H7 (cell line): ENCODE results near the gene HCRT. TPM values are rescaled to one million over a fixed set of nuclear protein-coding genes. Genes with fewer than 3 reads are reported as not detected.
A peak's percentile ranks its signal among the peaks of the same experiment; 100 is the strongest.
"Not testable (repeated sequence)": the region's sequence is repeated elsewhere in the genome, so short reads cannot be mapped to it uniquely, and the experiment has no call there.

ENCODE experiments used
- DNase-seq: peaks from one replicate; pipeline ENCODE4 v3.0.0; 2012
- H3K27me3 ChIP-seq: 2 replicates; pipeline ENCODE4 v1.6.0; 2011; ENCODE audit warnings: mild to moderate bottlenecking, low read length; ENCODE audit not compliant: control insufficient read depth, insufficient read depth
- H3K36me3 ChIP-seq: replicated peaks from 2 replicates; pipeline ENCODE4 v1.5.1; 2011; ENCODE audit warnings: low read length; ENCODE audit not compliant: control insufficient read depth, insufficient read depth
- H3K4me3 ChIP-seq: 2 replicates; pipeline ENCODE4 v1.5.1; 2011; ENCODE audit warnings: low read depth, mild to moderate bottlenecking, control low read depth, low read length, moderate library complexity; ENCODE audit not compliant: insufficient read depth
- total RNA-seq: library from RNA; depleted of rRNA; stranded (reverse); fragments of >200 nt; shearing (Covaris generic); gene quantifications from 2 replicates; pipeline ENCODE4 v1.2.3, GENCODE V29; 2014

Gene HCRT
- total RNA-seq, 1 experiment from 2014 or later, result not detected

DNA sequence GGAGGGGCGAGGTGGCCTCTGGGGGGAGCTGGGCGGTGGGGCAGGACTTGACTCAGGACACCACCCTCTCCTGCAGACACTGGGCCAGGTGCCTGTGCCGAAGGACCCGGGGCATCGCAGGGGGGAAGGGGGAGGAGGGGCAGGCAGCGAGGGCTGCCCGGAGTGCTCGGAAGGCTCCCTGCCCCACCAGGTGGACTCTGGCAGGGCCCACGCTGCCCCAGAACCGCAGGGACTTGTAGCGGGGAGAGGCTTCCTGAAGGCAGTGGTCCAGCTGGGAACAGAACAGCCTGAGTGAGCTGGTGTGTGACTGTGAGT, 4.4 kb upstream of the HCRT start:
- DNase-seq, result peak; percentile 54
- Histone ChIP-seq H3K36me3 (no peaks in the 10 kb centered on the region), H3K27me3 (peaks cover 10% of the 10 kb centered on the region), H3K4me3 (no peak overlapping the region)

GRCh38 chr17:42188749-42189650, 3.7 kb upstream of the HCRT start:
- peaks cover 14% of the 10 kb centered on the region for H3K27me3 ChIP-seq
- H3K4me3 ChIP-seq, result no peak overlapping the region
- H3K36me3 ChIP-seq, result no peaks in the 10 kb centered on the region
- DNase-seq, result peak; percentile 8

DNA sequence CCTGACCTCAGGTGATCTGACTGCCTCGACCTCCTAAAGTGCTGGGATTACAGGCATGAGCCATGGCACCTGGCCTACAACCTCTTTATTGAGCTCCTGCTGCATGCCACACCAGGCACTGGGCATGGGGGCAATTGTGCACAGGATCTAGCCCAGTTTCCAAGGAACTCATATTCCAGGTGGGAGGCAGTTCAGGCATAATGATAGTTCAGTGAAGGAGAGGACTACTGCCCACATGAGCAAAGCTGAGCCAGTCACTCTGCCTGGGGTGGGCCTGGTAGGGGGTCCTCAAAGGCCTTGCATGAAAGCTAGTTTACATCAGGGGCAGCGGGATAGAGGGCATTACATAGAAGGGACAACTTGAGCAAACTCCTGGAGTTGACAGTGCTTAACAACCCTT, 2.6 kb upstream of the HCRT start:
- H3K4me3 ChIP-seq, result no peak overlapping the region
- DNase-seq, result no peak
- H3K27me3 ChIP-seq, result peaks cover 24% of the 10 kb centered on the region
- no peaks in the 10 kb centered on the region for H3K36me3 ChIP-seq

DNA sequence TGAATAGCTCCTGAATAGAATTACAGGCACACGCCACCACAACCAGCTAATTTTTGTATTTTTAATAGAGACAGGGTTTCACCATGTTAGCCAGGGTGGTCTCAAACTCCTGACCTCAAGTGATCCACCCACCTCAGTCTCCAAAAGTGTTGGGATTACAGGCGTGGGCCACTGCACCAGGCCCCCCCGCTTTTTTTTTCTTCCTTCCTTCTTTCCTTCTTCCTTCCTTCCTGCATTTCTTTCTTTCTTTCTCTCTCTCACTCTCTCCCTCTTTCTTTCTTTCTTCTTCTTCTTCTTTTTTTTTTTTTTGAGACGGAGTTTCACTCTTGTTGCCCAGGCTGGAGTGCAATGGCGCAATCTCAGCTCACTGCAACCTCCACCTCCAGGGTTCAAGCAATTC, 939 bp upstream of the HCRT start:
- not testable (repeated sequence) for H3K4me3 ChIP-seq, H3K36me3 ChIP-seq, DNase-seq
- H3K27me3 ChIP-seq, result peaks cover 37% of the 10 kb centered on the region

- no peak overlapping the region for H3K4me3 ChIP-seq
- no peaks in the 10 kb centered on the region for H3K36me3 ChIP-seq
- H3K27me3 ChIP-seq, result peaks cover 42% of the 10 kb centered on the region
- DNase-seq, result peak; percentile 48
These were observed 324 bp upstream of the HCRT start for GRCh38 chr17:42185621-42185930.

DNA sequence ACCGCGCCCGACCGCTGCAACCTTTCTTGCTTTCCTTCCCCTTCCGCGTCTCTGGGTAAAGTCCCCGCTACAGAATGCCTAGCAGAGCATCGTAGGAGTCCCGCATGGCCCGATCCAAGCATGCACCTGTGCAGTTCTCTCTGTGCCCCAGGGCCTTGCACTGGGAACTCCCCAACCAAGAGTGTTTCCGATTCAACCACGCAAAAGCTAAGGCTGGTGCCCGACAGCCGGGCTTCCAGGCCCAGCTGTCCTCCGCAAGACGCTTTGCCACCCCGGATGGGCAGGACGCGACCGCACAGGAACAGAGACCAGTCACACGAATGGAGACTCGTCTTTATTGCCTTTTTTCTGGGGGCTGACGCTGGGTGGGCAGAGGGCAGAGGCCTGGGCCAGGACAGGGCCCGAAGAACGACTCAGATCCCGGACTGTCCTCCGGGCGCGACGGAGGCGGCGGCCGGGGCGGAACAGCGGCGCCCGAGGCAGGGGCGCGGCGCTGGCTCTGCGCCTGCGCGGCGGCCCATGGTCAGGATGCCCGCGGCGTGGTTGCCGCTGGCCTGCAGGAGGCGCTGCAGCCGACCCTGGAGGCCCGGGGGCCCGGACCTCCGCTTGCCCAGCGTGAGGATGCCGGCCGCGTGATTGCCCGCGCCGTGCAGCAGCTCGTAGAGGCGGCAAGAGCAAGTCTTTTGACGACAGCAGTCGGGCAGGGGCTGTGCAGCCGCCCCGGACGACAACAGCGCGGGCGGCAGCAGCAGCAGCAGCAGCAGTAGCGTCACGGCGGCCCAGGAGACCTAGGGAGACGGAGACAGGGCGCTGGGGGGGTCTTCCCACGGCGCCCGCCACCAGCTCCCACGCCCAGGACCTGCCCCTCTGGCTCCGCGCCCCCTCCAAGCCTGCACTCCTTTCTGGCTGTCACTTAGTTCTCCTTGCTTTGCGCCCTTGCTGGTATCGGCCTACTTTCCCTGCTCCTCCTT, 1.2 kb downstream of the HCRT start:
- Histone ChIP-seq H3K27me3 (peaks cover 46% of the 10 kb centered on the region), H3K4me3 (peak overlapping the region; percentile 68), H3K36me3 (no peaks in the 10 kb centered on the region)
- peak; percentile 99 for DNase-seq

DNA sequence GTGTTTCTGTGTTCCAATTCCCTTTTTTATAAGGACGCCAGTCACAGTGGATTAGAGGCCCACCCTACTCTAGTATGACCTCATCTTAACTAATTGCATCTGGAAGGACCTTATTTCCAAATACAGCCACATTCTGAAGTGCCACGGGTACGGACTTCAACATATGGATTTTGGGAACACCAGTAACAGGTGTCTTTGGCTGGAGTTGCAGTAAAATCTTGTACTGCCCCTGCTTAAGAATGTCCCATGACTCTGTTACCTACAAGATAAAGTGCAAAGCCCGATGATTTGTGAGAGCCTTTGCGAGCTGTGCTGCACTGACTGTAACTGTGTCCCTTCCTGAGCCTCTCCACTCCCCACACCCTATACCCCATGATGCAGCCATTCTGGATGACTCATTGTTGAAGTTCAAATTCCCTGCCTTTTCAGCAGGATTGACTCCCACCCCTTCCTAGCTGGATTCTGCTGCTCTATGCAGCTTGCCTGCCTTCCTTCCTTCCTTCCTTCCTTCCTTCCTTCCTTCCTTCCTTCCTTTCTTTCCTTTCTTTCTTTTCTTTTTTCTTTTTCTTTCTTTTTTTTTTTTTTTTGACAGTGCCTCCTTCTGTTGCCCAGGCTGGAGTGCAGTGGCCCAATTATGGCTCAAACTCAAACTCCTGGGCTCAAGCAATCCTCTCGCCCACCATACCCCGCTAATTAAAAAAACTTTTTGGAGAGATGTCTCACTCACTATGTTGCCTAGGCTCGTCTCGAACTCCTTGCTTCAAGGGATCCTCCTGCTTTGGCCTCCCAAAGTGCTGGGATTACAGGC, 2.1 kb downstream of the HCRT start:
- no peaks in the 10 kb centered on the region for H3K36me3 ChIP-seq
- peak overlapping the region; percentile 68 for H3K4me3 ChIP-seq
- no peak for DNase-seq
- H3K27me3 ChIP-seq, result peaks cover 47% of the 10 kb centered on the region

DNA sequence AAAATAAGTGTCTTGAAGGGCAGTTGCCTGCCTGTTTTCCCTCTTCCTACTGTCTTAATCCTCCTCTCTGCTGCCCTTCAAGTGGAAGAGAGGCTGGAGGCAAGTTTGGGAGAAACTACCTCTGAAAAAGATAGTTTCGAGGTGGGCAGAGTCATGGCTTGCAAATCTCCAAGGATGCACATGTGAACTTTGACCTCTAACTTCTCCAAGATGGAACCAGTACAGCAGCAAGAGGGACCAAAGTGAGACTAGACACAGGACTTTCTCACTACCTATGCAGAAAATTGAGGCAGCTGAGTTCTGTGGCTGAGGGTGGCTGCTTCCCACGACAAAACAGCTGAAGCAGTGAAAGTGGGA, 3.4 kb downstream of the HCRT start:
- no peak overlapping the region for H3K4me3 ChIP-seq
- no peaks in the 10 kb centered on the region for H3K36me3 ChIP-seq
- H3K27me3 ChIP-seq, result peaks cover 47% of the 10 kb centered on the region
- no peak for DNase-seq

DNA sequence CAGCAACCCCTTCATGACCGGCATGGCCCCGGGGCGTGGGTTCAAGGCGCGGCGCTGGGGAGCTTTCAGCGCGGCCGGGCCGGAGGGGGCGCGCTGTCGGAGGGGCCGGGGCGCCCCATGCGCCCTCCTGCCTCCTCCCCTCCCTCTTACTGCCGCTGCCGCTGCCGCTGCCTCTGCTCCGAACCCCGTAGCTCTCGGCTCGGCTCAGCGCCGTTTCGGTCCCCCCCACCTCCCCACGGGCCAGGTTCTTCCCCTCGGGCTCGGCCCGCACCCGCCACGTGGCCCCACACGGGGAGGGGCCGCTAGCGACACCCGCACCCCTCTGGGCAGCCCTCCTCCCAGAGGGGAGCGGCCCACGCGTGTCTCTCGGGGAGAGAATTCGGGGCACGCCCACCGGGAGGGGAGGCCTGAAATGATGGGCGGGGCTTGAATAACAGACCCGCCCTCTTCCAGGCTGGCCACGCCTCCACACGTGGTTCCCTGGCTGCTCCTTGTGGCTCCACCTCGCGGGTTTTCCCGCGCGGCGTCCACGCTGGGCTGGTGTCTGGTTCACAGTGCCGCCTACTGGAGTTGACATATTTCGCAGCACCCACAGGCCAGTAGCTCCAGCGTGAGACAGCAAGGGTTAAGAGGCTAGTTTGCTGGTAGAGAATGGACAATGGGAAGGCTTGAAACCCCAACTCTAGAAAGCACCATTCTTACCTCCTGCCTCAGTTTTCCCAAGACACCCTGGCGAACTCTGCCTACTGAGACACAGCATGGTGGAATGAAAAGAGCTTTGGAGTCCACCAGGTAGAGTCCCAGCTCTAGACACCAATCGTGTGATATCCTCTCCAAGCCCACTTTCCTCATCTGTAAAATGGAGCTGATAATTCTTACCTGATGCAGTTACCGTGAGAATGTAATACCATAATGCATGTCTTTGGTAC, 4.1 kb downstream of the HCRT start, which contains the start of gene KCNH4:
Gene KCNH4, minus strand, starts transcription at position 221 of the 929 bp plus-strand sequence. Its CDS starts 197 bp downstream, at position 24.
- peak; percentile 94 for DNase-seq
- Histone ChIP-seq H3K4me3 (peak within 1 kb of the TSS; percentile 63), H3K36me3 (no peaks in the 10 kb centered on the region), H3K27me3 (peaks cover 47% of the 10 kb centered on the region)

- H3K27me3 ChIP-seq, result peaks cover 44% of the 10 kb centered on the region
- H3K36me3 ChIP-seq, result no peaks in the 10 kb centered on the region
- peak; percentile 86 for DNase-seq
- H3K4me3 ChIP-seq, result peak overlapping the region; percentile 63
These were observed 4.8 kb downstream of the HCRT start for GRCh38 chr17:42180411-42180921.

GRCh38 chr17:42179911-42180410, 5.3 kb downstream of the HCRT start:
- DNase-seq, result peak; percentile 97
- Histone ChIP-seq H3K36me3 (no peaks in the 10 kb centered on the region), H3K4me3 (peak overlapping the region; percentile 63), H3K27me3 (peaks cover 40% of the 10 kb centered on the region)

DNA sequence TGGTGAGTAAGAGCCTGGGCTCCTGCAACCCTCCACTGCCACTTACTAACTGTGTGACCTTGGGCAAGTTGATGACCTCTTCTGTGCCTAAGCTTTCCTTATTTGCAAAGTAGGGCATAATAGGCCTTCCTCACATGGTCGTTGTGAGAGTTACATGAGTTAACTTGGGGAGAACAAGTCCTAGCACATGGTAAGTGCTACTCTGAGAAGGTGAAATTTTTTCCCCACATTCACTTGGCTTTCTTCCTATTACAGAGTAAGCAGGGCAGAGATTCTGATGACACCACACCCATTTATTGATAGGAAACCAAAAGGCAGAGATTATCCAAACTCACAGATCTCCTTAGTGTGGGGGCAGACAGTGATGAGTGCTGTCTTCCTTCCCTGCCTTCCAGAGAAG, 5.9 kb downstream of the HCRT start:
- no peak for DNase-seq
- Histone ChIP-seq H3K4me3 (no peak overlapping the region), H3K36me3 (no peaks in the 10 kb centered on the region), H3K27me3 (peaks cover 34% of the 10 kb centered on the region)

DNA sequence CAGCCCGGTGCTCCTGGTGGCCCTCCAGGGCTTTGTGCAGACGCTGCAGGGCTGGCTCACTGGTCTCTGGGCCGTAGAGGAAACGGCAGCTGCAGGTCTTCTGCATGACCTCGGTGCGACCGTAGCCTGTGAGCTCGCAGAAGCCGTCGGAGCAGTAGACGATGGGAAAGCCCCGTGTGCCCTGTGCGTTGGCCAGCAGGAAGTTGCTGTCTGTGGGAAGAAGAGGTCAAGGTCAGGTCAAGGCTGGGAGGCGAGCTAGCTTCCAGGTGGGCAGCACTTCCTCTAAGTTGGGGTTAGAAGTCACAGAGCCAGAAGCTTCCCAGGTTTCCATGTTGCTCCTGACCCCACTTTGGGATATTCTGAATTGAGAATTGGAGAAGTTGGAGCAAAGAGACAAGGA, 6.4 kb downstream of the HCRT start:
- no peak for DNase-seq
- H3K27me3 ChIP-seq, result peaks cover 32% of the 10 kb centered on the region
- no peak overlapping the region for H3K4me3 ChIP-seq
- no peaks in the 10 kb centered on the region for H3K36me3 ChIP-seq
